Progenitor cell of endocrine pancreas (in vitro differentiated cells): ENCODE measurements around the gene SUPT3H. TPM values are rescaled to one million over a fixed set of nuclear protein-coding genes. Genes with fewer than 3 reads are reported as not detected.

Experiments used
- DNase-seq: peaks from one replicate; pipeline ENCODE4 v3.0.0; 2021; ENCODE audit warnings: low spot score; ENCODE audit not compliant: unreplicated experiment
- H3K27ac Mint-ChIP-seq: 2 replicates; pipeline ENCODE4 v1.8.0; 2021; ENCODE audit warnings: mild to moderate bottlenecking, moderate library complexity, mixed read lengths
- H3K27me3 Mint-ChIP-seq: 2 replicates; pipeline ENCODE4 v1.8.0; 2021; ENCODE audit warnings: mixed read lengths
- H3K36me3 Mint-ChIP-seq: 2 replicates; pipeline ENCODE4 v1.8.0; 2022; ENCODE audit warnings: mixed read lengths; ENCODE audit not compliant: insufficient read depth
- H3K4me1 Mint-ChIP-seq: 2 replicates; pipeline ENCODE4 v1.8.0; 2021; ENCODE audit warnings: low read depth, mixed read lengths
- H3K4me3 Mint-ChIP-seq: 2 replicates; pipeline ENCODE4 v1.8.0; 2021; ENCODE audit warnings: low read depth, mild to moderate bottlenecking, moderate library complexity, mixed read lengths
- H3K9me3 Mint-ChIP-seq: 2 replicates; pipeline ENCODE4 v1.8.0; 2021; ENCODE audit warnings: low read depth, mixed read lengths
- CTCF ChIP-seq: fragments of 200-600 bp; sonication (generic); IDR thresholded peaks from one replicate; pipeline ENCODE4 v1.5.0; 2021; ENCODE audit warnings: antibody characterized with exemption, mild to moderate bottlenecking; ENCODE audit not compliant: unreplicated experiment
- total RNA-seq: library from RNA; stranded (reverse); gene quantifications from 2 replicates; pipeline ENCODE4 v1.2.1, GENCODE V29; 2021

The SUPT3H gene
- total RNA-seq, 1 donor from 2014 or later: 40.5 TPM

GRCh38 chr6:44804546-44805159 lies 573.1 kb downstream of the SUPT3H start:
- no peak for TF ChIP-seq CTCF
- H3K4me1 Mint-ChIP-seq: peaks cover 19% of the 10 kb centered on the region
- DNase-seq: no peak
- H3K27ac Mint-ChIP-seq: no peak overlapping the region
- H3K27me3 Mint-ChIP-seq: peaks cover 5% of the 10 kb centered on the region
- H3K4me3 Mint-ChIP-seq: no peak overlapping the region
- H3K36me3 Mint-ChIP-seq: no peaks in the 10 kb centered on the region
- H3K9me3 Mint-ChIP-seq: no peaks in the 10 kb centered on the region

- Mint-ChIP-seq H3K27me3 (peaks cover 5% of the 10 kb centered on the region), H3K4me3 (no peak overlapping the region), H3K9me3 (no peaks in the 10 kb centered on the region), H3K36me3 (no peaks in the 10 kb centered on the region), H3K27ac (no peak overlapping the region), H3K4me1 (peaks cover 21% of the 10 kb centered on the region)
- no peak for TF ChIP-seq CTCF
- DNase-seq: no peak
Measured at GRCh38 chr6:44804016-44804415, 573.7 kb downstream of the SUPT3H start.

- Mint-ChIP-seq H3K4me1 (peaks cover 15% of the 10 kb centered on the region), H3K36me3 (no peaks in the 10 kb centered on the region), H3K27ac (no peak overlapping the region), H3K27me3 (peaks cover 13% of the 10 kb centered on the region), H3K9me3 (peaks cover 2% of the 10 kb centered on the region), H3K4me3 (no peak overlapping the region)
- no peak for DNase-seq
- no peak for TF ChIP-seq CTCF
Measured at GRCh38 chr6:44800784-44801592, 576.7 kb downstream of the SUPT3H start.

GRCh38 chr6:44800171-44800783 lies 577.5 kb downstream of the SUPT3H start:
- no peak for DNase-seq
- H3K27ac Mint-ChIP-seq: peak overlapping the region; percentile 4
- H3K9me3 Mint-ChIP-seq: peaks cover 4% of the 10 kb centered on the region
- H3K27me3 Mint-ChIP-seq: peaks cover 15% of the 10 kb centered on the region
- H3K36me3 Mint-ChIP-seq: no peaks in the 10 kb centered on the region
- TF ChIP-seq CTCF: no peak
- H3K4me3 Mint-ChIP-seq: no peak overlapping the region
- peaks cover 13% of the 10 kb centered on the region for H3K4me1 Mint-ChIP-seq

GRCh38 chr6:44797746-44798145 lies 580.0 kb downstream of the SUPT3H start:
- Mint-ChIP-seq H3K27me3 (peaks cover 15% of the 10 kb centered on the region), H3K9me3 (peaks cover 4% of the 10 kb centered on the region), H3K4me1 (peaks cover 11% of the 10 kb centered on the region), H3K36me3 (no peaks in the 10 kb centered on the region), H3K27ac (no peak overlapping the region), H3K4me3 (no peak overlapping the region)
- DNase-seq: no peak
- TF ChIP-seq CTCF: no peak
